GM21723 (cell line): ENCODE results near the gene SSTR5.

Experiments
- ATAC-seq: cut with Tn5 transposase; IDR thresholded peaks from one replicate; pipeline ENCODE4 v1.9.1; 2021; ENCODE audit warnings: mild to moderate bottlenecking, moderate library complexity; ENCODE audit not compliant: unreplicated experiment

SSTR5 gene

DNA sequence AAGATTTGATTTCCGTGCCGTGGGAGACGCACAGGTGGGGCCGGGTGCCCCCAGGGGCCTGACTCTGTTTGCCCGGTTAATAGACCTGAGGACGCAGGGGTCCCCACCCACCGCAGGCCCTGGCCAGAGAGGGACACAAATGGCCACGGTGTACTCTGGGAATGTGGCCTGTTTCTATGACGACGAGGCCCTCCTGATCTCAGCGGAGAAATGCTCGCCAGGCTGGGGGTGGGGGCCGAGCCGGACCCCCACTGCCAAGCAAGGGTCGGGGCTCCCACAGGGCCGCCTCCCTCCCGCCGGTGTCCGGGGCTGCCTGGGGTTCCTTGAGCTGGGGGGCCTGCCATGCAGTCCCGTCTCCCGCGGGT is 48.0 kb downstream of the SSTR5 start:
- ATAC-seq, result no peak

DNA sequence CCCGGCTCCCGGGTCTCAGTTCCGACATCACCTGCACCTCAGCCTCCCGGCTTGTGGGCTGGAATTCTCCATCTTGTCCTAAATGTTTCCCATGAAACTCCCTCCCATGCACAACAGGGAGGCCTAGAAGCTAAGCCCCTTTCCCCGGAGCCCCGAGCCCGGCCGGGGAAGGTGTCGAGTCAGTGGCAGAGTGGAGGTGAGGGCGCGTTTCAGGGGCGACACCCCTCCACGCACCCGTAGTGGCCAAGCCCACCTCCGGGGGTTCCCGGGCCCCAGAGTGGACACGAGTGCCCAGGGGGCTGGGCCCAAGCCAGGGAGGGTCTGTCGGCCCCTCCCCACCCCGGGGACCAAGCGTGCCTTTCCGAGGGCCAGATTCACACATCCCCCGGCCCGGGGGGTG is 48.5 kb downstream of the SSTR5 start:
- no peak for ATAC-seq

DNA sequence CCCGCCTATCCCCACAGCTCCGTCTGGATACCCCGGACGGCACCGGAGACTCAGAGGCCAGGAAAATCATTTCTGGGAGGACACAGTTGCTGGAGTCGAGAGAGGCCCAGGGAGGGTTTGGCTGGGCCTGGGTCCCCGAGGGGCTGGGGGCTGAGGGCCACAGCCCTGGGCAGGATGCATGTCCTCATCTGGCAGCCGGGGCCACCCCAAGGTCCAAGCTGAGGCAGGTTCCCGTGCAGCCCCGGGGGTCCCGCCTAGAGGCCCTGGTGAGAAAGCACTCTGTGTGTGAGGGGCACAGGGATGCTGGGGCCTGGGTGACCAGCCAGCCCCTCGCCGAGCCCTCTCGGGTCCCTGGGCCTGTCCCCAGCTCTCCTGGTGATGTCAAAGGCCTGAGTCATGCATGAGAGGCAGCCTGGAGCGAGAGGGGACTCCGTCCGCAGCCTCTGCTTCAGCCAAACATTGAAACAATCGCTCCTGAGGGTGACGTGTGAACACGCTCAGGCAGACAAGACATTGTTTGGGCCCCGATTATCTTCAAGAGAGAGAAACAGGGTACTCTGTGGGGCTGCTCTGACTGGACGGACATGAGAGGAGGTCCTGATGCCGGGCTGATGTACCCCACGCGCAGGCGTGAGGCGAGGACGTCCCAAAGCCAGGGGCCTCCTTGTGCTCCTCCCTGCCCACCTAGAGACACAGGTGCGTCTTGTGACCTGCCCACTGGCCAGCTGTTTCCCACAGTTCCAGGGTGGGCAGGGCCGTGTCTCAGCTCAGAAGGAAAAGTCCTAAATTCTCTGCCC is 49.3 kb downstream of the SSTR5 start:
- no peak for ATAC-seq

DNA sequence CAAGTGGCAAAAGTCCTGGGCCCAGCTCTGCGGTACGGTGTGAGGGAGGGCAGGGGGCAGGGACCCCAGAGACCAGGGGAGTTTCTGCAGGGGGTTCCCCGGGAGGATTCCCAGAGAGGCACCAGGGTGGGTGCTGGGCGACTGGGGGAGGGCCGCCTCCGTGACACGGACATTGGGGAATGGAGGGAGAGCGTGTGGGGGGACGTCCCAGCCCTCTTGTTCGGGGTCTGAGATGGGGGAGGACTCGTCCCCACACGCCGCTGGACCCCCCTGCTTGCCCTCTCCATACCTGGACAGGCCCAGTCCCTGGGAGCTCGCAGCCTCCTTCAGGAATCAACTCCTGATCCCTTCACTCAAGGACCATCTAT is 49.8 kb downstream of the SSTR5 start:
- no peak for ATAC-seq

DNA sequence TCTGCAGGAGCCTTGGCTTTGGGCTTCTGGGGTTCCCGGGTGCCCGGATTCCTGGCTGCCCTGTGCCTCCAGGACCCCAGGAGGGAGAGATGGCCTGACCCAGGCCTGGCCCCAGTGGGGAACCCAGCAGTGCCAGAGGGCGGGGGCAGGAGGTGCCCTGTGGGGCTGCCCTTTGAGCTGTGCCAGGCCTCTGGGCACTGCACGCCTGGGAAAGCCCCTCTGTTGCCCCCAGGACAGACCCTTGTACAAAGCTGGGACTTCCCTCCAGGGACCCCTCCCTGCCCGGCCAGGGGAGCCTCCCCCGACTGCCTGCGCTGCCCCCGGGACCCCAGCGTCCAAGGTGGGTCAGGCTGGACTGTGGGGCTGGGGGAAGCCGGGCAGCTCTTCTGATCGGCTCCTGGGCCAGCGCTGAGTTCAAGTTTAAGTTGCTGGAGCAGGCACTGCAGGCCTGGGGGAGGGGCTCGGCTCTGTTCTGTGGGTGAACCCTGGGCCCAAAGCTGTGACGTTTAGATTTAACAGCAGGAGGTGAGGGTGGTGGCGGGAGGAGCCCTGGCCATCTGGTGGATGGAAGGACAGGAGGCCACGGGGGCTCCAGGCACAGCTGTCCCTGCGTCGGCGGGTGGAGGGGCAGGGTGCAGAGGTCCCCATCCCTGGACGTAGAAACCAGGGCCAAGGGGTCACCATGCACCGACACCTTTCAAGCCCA is 51.1 kb downstream of the SSTR5 start:
- no peak for ATAC-seq

DNA sequence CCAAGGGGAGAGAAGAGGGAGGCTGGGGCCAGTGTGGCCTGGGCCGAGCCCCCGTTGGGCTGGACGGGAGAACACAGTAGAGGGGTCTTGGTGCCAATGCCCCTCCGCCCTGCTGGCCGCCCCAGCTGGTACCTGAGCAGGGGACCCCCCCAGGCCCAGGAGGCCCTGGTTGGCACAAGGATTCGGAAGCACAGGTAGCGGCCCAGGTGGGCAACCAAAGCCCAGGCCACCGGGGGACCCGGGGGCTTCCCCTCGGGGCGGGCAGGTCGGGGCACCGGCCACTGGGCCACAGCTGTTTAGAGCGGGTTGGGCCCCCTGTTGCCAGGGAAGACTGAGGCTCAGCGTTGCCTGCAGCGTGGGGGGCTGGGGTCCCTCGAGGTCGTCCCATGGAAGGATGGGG is 51.7 kb downstream of the SSTR5 start:
- no peak for ATAC-seq

DNA sequence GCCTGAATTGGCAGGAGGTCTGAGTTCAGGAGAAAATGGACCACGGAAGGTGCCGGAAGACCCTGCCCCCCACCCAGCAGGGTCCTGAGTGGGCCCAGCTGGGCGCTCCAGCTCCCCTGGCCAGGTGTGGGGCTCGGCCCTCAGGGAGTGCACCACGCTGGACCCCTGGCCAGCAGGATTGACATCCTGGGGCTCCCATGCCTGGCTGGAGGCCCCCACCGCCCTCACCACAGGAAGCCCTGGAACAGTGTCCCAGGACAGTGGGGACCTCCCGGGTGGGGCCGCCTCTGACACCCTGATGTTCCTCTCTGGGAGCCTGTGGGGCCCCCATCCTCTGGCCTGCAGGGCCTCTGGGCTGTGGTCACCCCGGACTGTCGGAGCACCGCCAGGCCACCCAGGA is 52.2 kb downstream of the SSTR5 start:
- no peak for ATAC-seq

DNA sequence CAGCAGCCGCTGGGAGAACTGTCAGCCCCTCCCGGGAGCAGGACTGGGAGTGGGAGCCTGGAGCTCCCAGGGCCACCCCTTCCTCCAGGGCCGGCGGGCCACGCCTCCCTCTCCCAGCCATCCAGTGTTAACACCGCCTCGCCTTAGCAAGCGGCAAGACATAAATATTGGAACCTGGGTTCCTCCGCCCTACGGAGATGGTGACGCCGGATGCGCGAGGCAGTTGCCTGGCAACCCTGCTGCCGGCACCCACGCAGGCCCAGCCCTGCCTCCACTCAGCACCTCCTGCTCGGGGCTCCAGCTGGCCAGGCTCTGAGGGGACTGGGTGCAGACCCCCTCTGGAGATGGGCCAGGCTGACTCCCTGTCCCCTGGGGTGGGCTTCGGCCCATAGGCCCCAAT is 52.9 kb downstream of the SSTR5 start:
- no peak for ATAC-seq

DNA sequence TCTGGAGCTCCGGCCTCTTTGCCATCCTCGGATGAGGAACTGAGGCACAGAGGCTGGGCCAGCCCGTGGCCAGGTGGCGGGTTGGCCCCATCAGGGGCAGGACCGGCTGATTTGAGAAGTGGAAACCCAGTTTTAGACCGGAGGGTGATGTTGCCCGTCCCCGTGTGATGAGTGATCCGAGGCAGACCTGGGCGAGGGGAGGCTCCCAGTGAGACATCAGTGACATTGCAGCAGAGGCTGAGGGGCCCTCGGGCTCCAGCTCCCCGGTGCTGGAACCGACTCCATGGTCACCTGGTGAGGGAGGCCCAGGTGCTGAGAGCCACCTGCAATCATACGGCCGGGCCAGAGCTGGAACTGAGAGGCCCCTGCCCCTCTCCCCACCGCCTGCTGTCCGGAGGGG is 53.5 kb downstream of the SSTR5 start:
- ATAC-seq, result no peak

DNA sequence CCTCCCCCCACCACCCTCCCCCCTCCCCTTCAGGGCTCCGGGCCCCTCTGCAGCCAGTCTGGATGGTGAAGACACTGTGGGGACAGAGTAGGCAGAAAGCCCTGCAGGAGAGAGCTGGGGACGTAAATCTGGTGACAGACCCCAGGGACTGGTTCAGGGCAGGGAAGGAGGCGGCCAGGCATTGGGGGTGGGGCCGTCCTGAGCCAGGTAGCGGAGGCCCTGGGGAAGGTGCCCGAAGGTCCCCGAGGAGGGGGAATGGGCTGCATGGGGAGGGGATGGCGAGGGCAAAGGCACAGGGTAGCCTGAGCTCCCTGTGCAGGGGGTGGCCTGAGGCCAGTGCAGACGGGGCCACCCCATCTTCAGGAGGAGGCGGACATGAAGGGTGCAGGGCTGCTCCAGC is 54.0 kb downstream of the SSTR5 start:
- ATAC-seq, result no peak

DNA sequence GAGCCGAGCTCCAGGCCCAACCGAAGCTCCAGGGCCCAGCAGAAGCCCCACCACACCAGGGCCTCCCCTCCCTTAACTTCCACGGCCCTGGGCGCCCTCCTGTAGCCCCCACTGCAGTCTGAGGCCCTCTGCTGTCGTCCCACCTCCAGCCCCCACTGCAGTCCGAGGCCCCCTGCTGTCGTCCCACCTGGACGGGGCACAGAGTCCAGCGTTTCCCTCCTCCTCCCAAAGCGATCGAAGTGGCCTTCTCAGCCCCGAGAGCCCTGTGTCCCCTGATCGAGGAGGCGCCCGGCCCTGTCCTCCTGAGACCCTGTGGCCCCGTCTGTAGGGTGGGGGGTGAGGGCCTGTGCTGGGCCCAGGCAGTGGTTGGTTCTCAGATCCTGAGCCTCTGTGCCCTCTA is 54.6 kb downstream of the SSTR5 start:
- ATAC-seq, result no peak

DNA sequence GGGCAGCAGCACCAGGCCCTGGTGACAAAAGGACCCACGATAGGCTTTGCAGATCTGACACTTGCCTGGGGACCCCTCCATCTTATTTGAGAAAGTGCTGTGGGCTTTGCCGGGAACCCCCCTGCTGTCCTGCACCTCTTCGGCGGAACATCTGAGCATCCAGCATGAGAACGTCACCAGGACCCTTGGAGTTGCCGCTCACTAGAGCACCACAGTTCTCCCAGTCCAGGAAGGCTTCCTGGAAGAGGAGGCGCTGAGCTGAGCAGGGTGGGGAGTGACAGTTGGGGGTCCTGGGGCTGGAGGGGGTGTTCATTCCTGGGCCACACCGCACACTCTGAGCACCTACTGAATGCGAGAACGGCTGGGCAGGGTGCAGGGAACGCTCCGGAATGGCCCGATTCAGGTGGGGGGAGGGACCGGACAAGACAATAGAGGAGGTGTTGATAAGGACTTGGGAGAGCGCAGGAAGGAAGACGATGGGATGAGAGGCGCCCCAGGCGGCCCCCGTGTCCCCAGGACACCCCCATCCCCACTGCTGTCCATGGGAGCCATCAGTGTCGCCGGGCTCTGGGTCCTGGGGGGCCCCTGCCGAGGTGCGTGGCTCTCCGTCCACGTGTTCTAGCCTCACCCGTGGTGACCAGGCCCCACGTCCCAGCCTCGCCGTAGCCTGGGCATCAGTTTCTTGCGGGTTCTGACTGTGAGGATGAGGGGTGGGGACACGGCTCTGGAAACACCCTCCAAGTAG is 55.6 kb downstream of the SSTR5 start:
- ATAC-seq, result no peak

DNA sequence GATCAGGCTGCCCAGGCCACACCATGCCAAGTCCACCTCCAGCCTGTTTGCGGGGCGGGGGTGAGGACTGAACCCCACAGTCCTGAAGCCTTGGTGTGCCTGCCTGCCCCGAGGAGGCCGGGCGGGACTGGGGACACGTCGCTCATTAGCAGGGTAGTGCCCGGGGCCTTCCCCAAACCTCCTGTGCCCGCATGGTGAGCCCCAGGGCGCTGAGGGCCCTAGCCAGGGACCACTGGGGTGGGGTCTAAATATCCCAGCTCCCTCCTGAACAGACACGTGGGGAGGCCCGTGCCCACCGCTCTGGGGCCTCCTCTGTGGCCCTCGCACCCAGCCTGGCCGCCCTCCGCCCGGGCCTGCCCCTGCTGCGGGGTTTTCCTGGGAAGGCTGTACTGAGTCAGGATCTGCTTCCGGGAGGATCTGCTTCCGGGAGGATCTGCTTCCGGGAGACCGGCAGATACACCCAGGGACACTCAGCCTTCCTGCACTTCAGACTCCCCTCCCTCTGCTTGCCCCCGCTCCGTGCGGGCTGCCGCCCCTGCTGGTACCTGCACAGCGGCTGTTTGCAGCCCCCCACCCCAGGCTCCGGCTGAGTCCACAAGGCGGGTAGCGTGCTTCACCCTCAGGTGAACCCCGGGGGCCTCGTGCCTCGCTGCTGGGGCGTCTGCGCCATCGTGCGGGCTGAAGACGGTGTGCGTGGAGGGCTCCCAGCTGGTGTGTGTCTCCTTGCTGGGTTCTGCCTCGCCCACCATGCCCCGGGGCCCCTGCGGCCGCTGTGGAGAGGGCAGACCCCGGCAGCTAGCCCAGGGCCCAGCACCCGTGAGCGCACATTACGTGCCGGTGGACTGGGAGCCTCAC is 56.8 kb downstream of the SSTR5 start:
- no peak for ATAC-seq

DNA sequence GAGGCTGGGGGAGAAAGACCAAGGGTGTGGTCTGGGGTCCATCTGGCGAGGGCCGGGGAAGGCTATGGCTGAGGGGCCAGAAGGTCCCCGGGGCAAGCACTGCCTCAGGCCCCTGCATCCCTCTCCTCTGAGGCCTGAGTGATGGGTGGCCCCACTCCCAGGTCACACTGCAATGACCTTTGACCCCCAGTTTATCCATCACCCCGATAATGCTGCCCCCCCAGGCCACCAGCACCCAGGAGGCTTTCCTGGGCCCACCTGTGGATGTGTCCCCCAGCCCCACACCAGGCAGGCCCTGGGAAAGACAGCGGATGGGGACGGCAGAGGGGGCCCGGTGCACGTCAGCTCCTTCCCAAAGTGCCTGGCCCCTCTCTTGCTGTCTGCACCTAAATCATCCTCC is 57.8 kb downstream of the SSTR5 start:
- ATAC-seq, result no peak
